Endodermal cell (in vitro differentiated cells): Measurements from ENCODE around the gene ANKRD17. TPM values are rescaled to one million over a fixed set of nuclear protein-coding genes. Genes with fewer than 3 reads are reported as not detected.

Experiments used
- DNase-seq: peaks from one replicate; pipeline ENCODE4 v3.0.0-alpha.2; 2017
- H3K27ac ChIP-seq: 2 replicates; pipeline ENCODE4 v1.5.1; 2013; ENCODE audit warnings: mild to moderate bottlenecking, low read depth, low read length, moderate library complexity
- H3K27me3 ChIP-seq: 2 replicates; pipeline ENCODE4 v1.6.1; 2013; ENCODE audit warnings: mild to moderate bottlenecking, low read length, moderate library complexity; ENCODE audit not compliant: insufficient read depth, control insufficient read depth, poor library complexity, severe bottlenecking
- H3K36me3 ChIP-seq: 2 replicates; pipeline ENCODE4 v1.7.0; 2013; ENCODE audit warnings: mild to moderate bottlenecking, low read length, moderate library complexity; ENCODE audit not compliant: control insufficient read depth, insufficient read depth
- H3K4me1 ChIP-seq: one replicate; pipeline ENCODE4 v1.7.0; 2013; ENCODE audit warnings: low read length; ENCODE audit not compliant: control insufficient read depth, insufficient read depth
- H3K4me3 ChIP-seq: 2 replicates; pipeline ENCODE4 v1.5.1; 2013; ENCODE audit warnings: mild to moderate bottlenecking, low read length, moderate library complexity
- H3K9ac ChIP-seq: 2 replicates; pipeline ENCODE4 v1.6.1; 2013; ENCODE audit warnings: mild to moderate bottlenecking, low read length, moderate library complexity; ENCODE audit not compliant: poor library complexity, severe bottlenecking; ENCODE audit errors: extremely low read depth
- H3K9me3 ChIP-seq: 2 replicates; pipeline ENCODE4 v1.6.1; 2013; ENCODE audit warnings: mild to moderate bottlenecking, low read length, moderate library complexity; ENCODE audit not compliant: control insufficient read depth
- H3K27ac Mint-ChIP-seq: 2 replicates; pipeline ENCODE4 v1.8.0; 2020; ENCODE audit warnings: mixed read lengths
- H3K27me3 Mint-ChIP-seq: 2 replicates; pipeline ENCODE4 v1.8.0; 2021; ENCODE audit warnings: mild to moderate bottlenecking, mixed read lengths; ENCODE audit not compliant: insufficient read depth
- H3K36me3 Mint-ChIP-seq: 2 replicates; pipeline ENCODE4 v1.8.0; 2020; ENCODE audit warnings: low read depth, mixed read lengths
- H3K4me1 Mint-ChIP-seq: 2 replicates; pipeline ENCODE4 v1.8.0; 2020; ENCODE audit warnings: mixed read lengths
- H3K4me3 Mint-ChIP-seq: 2 replicates; pipeline ENCODE4 v1.8.0; 2020; ENCODE audit warnings: mild to moderate bottlenecking, moderate library complexity, mixed read lengths
- H3K9me3 Mint-ChIP-seq: 2 replicates; pipeline ENCODE4 v1.8.0; 2020; ENCODE audit warnings: mild to moderate bottlenecking, mixed read lengths
- CTCF ChIP-seq: fragments of 200-600 bp; sonication (generic); conservative IDR thresholded peaks from 2 replicates; pipeline ENCODE4 v1.5.0; 2021; ENCODE audit warnings: antibody characterized with exemption, mild to moderate bottlenecking
- whole genome bisulfite sequencing, 2 experiments: methylation state at CpG; one replicate each; pipeline versions ENCODE4 v1.1.5 to v1.1.7; 2013; ENCODE audit warnings: missing lambda C conversion rate in 2 of 2, mixed read lengths in 1 of 2; ENCODE audit not compliant: insufficient coverage in 1 of 2, insufficient read length in 1 of 2; 5-methylcytosine and 5-hydroxymethylcytosine counted together
- total RNA-seq, 2 donors: library from RNA; stranded (reverse); fragmentation: NEBNext Ultra II Directional in 1 of 2; extraction: Animal tissue kit (Norgen Biotek cat#: 25700) in 1 of 2; gene quantifications; 2 replicates in 1 of 2; 3 replicates in 1 of 2; pipeline ENCODE4 v1.2.1, GENCODE V29; 2021

The ANKRD17 gene
- total RNA-seq, 2 donors from 2014 or later: 83.6 to 84.3 TPM

- no peaks in the 10 kb centered on the region for H3K4me1 ChIP-seq
- 89 to 90% methylated on average over 1 to 2 of the region's 2 CpGs for WGBS, 2 experiments
- H3K27ac Mint-ChIP-seq: no peak overlapping the region
- H3K36me3 ChIP-seq: peaks cover 94% of the 10 kb centered on the region
- H3K27ac ChIP-seq: no peak overlapping the region
- DNase-seq: no peak
- H3K27me3 Mint-ChIP-seq: no peaks in the 10 kb centered on the region
- no peak overlapping the region for H3K4me3 Mint-ChIP-seq
- no peak overlapping the region for H3K4me3 ChIP-seq
- no peak for TF ChIP-seq CTCF
- H3K9ac ChIP-seq: no peak overlapping the region
- H3K9me3 Mint-ChIP-seq: no peaks in the 10 kb centered on the region
- H3K4me1 Mint-ChIP-seq: no peaks in the 10 kb centered on the region
- no peaks in the 10 kb centered on the region for H3K27me3 ChIP-seq
- H3K36me3 Mint-ChIP-seq: peaks cover 49% of the 10 kb centered on the region
- H3K9me3 ChIP-seq: no peaks in the 10 kb centered on the region
Measured at GRCh38 chr4:73139991-73140390, 118.6 kb downstream of the ANKRD17 start.

- TF ChIP-seq CTCF: no peak
Measured at GRCh38 chr4:73139245-73139644, 119.4 kb downstream of the ANKRD17 start.

GRCh38 chr4:73137121-73137520 is 121.5 kb downstream of the ANKRD17 start:
- no peaks in the 10 kb centered on the region for H3K27me3 ChIP-seq
- no peaks in the 10 kb centered on the region for H3K9me3 ChIP-seq
- no peak overlapping the region for H3K9ac ChIP-seq
- no peaks in the 10 kb centered on the region for H3K4me1 ChIP-seq
- Mint-ChIP-seq H3K9me3 (no peaks in the 10 kb centered on the region), H3K27ac (no peak overlapping the region), H3K36me3 (peaks cover 51% of the 10 kb centered on the region), H3K27me3 (no peaks in the 10 kb centered on the region), H3K4me1 (no peaks in the 10 kb centered on the region), H3K4me3 (no peak overlapping the region)
- TF ChIP-seq CTCF: no peak
- DNase-seq: no peak
- peaks cover 85% of the 10 kb centered on the region for H3K36me3 ChIP-seq
- H3K4me3 ChIP-seq: no peak overlapping the region
- 79 to 100% methylated on average over 1 to 2 of the region's 2 CpGs for WGBS, 2 experiments
- H3K27ac ChIP-seq: no peak overlapping the region

More at GRCh38 chr4:73139245-73139644, 119.4 kb downstream of the ANKRD17 start:
- no peaks in the 10 kb centered on the region for H3K27me3 ChIP-seq
- no peak overlapping the region for H3K4me3 Mint-ChIP-seq
- H3K27me3 Mint-ChIP-seq: no peaks in the 10 kb centered on the region
- H3K27ac Mint-ChIP-seq: no peak overlapping the region
- no peak overlapping the region for H3K9ac ChIP-seq
- H3K4me1 ChIP-seq: no peaks in the 10 kb centered on the region
- H3K36me3 Mint-ChIP-seq: peaks cover 48% of the 10 kb centered on the region
- WGBS, 2 experiments: 83 to 96% methylated on average over 1 to 3 of the region's 3 CpGs
- no peaks in the 10 kb centered on the region for H3K4me1 Mint-ChIP-seq
- no peak overlapping the region for H3K27ac ChIP-seq
- peaks cover 95% of the 10 kb centered on the region for H3K36me3 ChIP-seq
- H3K9me3 Mint-ChIP-seq: no peaks in the 10 kb centered on the region
- H3K4me3 ChIP-seq: no peak overlapping the region
- no peak for DNase-seq
- no peaks in the 10 kb centered on the region for H3K9me3 ChIP-seq
